WTC11 (cell line): Measurements from ENCODE around the gene MGAT2. TPM values are rescaled to one million over a fixed set of nuclear protein-coding genes. Genes with fewer than 3 reads are reported as not detected.

Experiments used
- AR ChIP-seq: fragments of 250-450 bp; sonication (Bioruptor Pico); IDR thresholded peaks from 2 replicates; pipeline ENCODE4 v1.9.0; 2021; ENCODE audit warnings: mild to moderate bottlenecking
- ARID4B ChIP-seq: sonication (generic); formaldehyde crosslinking; IDR thresholded peaks from 2 replicates; pipeline ENCODE4 v1.8.0; 2023; ENCODE audit warnings: missing genetic modification reagents, mild to moderate bottlenecking, borderline replicate concordance
- ATF2 ChIP-seq: sonication (generic); formaldehyde crosslinking; IDR thresholded peaks from 2 replicates; pipeline ENCODE4 v1.8.1; 2022; ENCODE audit warnings: low read depth, missing genetic modification reagents, borderline replicate concordance
- ATF3 ChIP-seq: sonication (generic); formaldehyde crosslinking; conservative IDR thresholded peaks from 2 replicates; pipeline ENCODE4 v1.8.1; 2022; ENCODE audit warnings: mild to moderate bottlenecking, missing genetic modification reagents
- CTCF ChIP-seq: fragments of 200-600 bp; IDR thresholded peaks from 2 replicates; pipeline ENCODE4 v1.8.0; 2022; ENCODE audit warnings: antibody characterized with exemption
- E2F5 ChIP-seq: sonication (generic); formaldehyde crosslinking; IDR thresholded peaks from 2 replicates; pipeline ENCODE4 v1.8.1; 2022; ENCODE audit warnings: mild to moderate bottlenecking, moderate library complexity, missing genetic modification reagents
- ELF4 ChIP-seq: sonication (generic); formaldehyde crosslinking; IDR thresholded peaks from 2 replicates; pipeline ENCODE4 v1.8.1; 2022; ENCODE audit warnings: low read depth, mild to moderate bottlenecking, moderate library complexity, missing genetic modification reagents
- ETV6 ChIP-seq: sonication (generic); formaldehyde crosslinking; IDR thresholded peaks from 2 replicates; pipeline ENCODE4 v1.8.1; 2022; ENCODE audit warnings: mild to moderate bottlenecking, missing genetic modification reagents
- FOXK1 ChIP-seq: sonication (generic); formaldehyde crosslinking; IDR thresholded peaks from 2 replicates; pipeline ENCODE4 v1.8.0; 2022; ENCODE audit warnings: mild to moderate bottlenecking, moderate library complexity, missing genetic modification reagents
- FOXP1 ChIP-seq: sonication (generic); formaldehyde crosslinking; IDR thresholded peaks from 2 replicates; pipeline ENCODE4 v1.8.0; 2022; ENCODE audit warnings: missing genetic modification reagents, mild to moderate bottlenecking, moderate library complexity, borderline replicate concordance
- HMGA2 ChIP-seq: fragments of 250-450 bp; sonication (Bioruptor Pico); IDR thresholded peaks from 2 replicates; pipeline ENCODE4 v1.4.0; 2021; ENCODE audit warnings: mild to moderate bottlenecking, moderate library complexity
- HMGXB4 ChIP-seq: sonication (generic); formaldehyde crosslinking; IDR thresholded peaks from 2 replicates; pipeline ENCODE4 v1.8.1; 2023; ENCODE audit warnings: mild to moderate bottlenecking, moderate library complexity, missing genetic modification reagents
- MAX ChIP-seq: sonication (generic); formaldehyde crosslinking; IDR thresholded peaks from 2 replicates; pipeline ENCODE4 v1.8.0; 2022; ENCODE audit warnings: mild to moderate bottlenecking, missing genetic modification reagents
- MYBL2 ChIP-seq: sonication (generic); formaldehyde crosslinking; IDR thresholded peaks from 2 replicates; pipeline ENCODE4 v1.8.1; 2023; ENCODE audit warnings: mild to moderate bottlenecking, moderate library complexity, missing genetic modification reagents
- NR1H2 ChIP-seq: sonication (generic); formaldehyde crosslinking; IDR thresholded peaks from 2 replicates; pipeline ENCODE4 v1.9.0; 2021; ENCODE audit warnings: mild to moderate bottlenecking, moderate library complexity, missing genetic modification reagents
- SMAD4 ChIP-seq: sonication (generic); formaldehyde crosslinking; IDR thresholded peaks from 2 replicates; pipeline ENCODE4 v1.8.0; 2022; ENCODE audit warnings: mild to moderate bottlenecking, missing genetic modification reagents
- SOX15 ChIP-seq: fragments of 250-450 bp; sonication (Bioruptor Pico); IDR thresholded peaks from 2 replicates; pipeline ENCODE4 v1.9.0; 2021; ENCODE audit warnings: mild to moderate bottlenecking
- TEAD1 ChIP-seq: sonication (generic); formaldehyde crosslinking; IDR thresholded peaks from 2 replicates; pipeline ENCODE4 v1.8.0; 2022; ENCODE audit warnings: mild to moderate bottlenecking, missing genetic modification reagents
- USF1 ChIP-seq: sonication (generic); formaldehyde crosslinking; IDR thresholded peaks from 2 replicates; pipeline ENCODE4 v1.8.0; 2022; ENCODE audit warnings: mild to moderate bottlenecking, missing genetic modification reagents
- total RNA-seq: library from RNA; stranded (reverse); gene quantifications from 3 replicates; pipeline ENCODE4 v1.2.3, GENCODE V29; 2021

The MGAT2 gene
- total RNA-seq, 1 experiment from 2014 or later, result 25.2 TPM

- TF ChIP-seq ARID4B (CRISPR knock-in tag), result peak; percentile 86; the same call in 1 of the 2 replicates
- TF ChIP-seq ELF4 (CRISPR knock-in tag), result no peak
- peak; percentile 79 for TF ChIP-seq HMGA2 (CRISPR knock-in tag)
- TF ChIP-seq USF1 (CRISPR knock-in tag), result 0 out of 2 replicates have a peak, but pooled peaks have one; percentile 25
- TF ChIP-seq SMAD4 (CRISPR knock-in tag), result 0 out of 2 replicates have a peak, but pooled peaks have one; percentile 41
- TF ChIP-seq HMGXB4 (CRISPR knock-in tag), result peak; percentile 84
- 0 out of 2 replicates have a peak, but pooled peaks have one; percentile 36 for TF ChIP-seq FOXK1 (CRISPR knock-in tag)
- TF ChIP-seq TEAD1 (CRISPR knock-in tag), result peak; percentile 79; the same call in 1 of the 2 replicates
- 0 out of 2 replicates have a peak, but pooled peaks have one; percentile 59 for TF ChIP-seq NR1H2 (CRISPR knock-in tag)
- peak; percentile 87 for TF ChIP-seq ETV6 (CRISPR knock-in tag)
- peak; percentile 94 for TF ChIP-seq MAX (CRISPR knock-in tag)
- TF ChIP-seq MYBL2, result no peak
- peak; percentile 80 for TF ChIP-seq ATF2 (CRISPR knock-in tag)
- TF ChIP-seq FOXP1 (CRISPR knock-in tag), result peak; percentile 45; the same call in 1 of the 2 replicates
- peak; percentile 95 for TF ChIP-seq ATF3 (CRISPR knock-in tag)
- peak; percentile 50; the same call in 1 of the 2 replicates for TF ChIP-seq AR (CRISPR knock-in tag)
- TF ChIP-seq CTCF, result no peak
- no peak for TF ChIP-seq E2F5 (CRISPR knock-in tag)
- no peak for TF ChIP-seq SOX15 (CRISPR knock-in tag)
Observed at GRCh38 chr14:49585803-49586672, 34.6 kb upstream of the MGAT2 start, which contains the start of gene RPS29 (continued).
